ENCODE measurements around the gene VWA3B.

- TF ChIP-seq CTCF (IDR thresholded peaks at IDR 0.05), result no peak
- TF ChIP-seq POLR2A (IDR thresholded peaks at IDR 0.05), result no peak
Measured at GRCh38 chr2:98187194-98187593, 100.2 kb downstream of the VWA3B start.
